ENCODE data around the gene ATP4A.
A peak's percentile ranks its signal among the peaks of the same experiment; 100 is the strongest.

ATP4A gene

GRCh38 chr19:35552534-35553384 is 10.7 kb downstream of the ATP4A start:
- no peak overlapping the region for H3K27ac ChIP-seq
- H3K4me3 ChIP-seq: no peak overlapping the region

GRCh38 chr19:35551091-35551810 is 12.2 kb downstream of the ATP4A start:
- H3K4me3 ChIP-seq: no peak overlapping the region
- H3K27ac ChIP-seq: no peak overlapping the region

- H3K27ac ChIP-seq: no peak overlapping the region
- no peak overlapping the region for H3K4me3 ChIP-seq
Measured at GRCh38 chr19:35549879-35550523, 13.5 kb downstream of the ATP4A start.

- no peak overlapping the region for H3K4me3 ChIP-seq
- H3K27ac ChIP-seq: no peak overlapping the region
Measured at GRCh38 chr19:35549174-35549788, 14.2 kb downstream of the ATP4A start.

GRCh38 chr19:35546532-35546931 is 16.9 kb downstream of the ATP4A start:
- peak overlapping the region; percentile 71 to 96 (median 90) for H3K4me3 ChIP-seq
- peak overlapping the region in 11 of 21 experiments; percentile 43 to 97 (median 93) for H3K27ac ChIP-seq

GRCh38 chr19:35545855-35546381 is 17.5 kb downstream of the ATP4A start:
- H3K4me3 ChIP-seq: peak overlapping the region; percentile 71 to 96 (median 90)
- H3K27ac ChIP-seq: peak overlapping the region; percentile 68 to 97 (median 91)

GRCh38 chr19:35545001-35545854 is 18.2 kb downstream of the ATP4A start, which contains the start of gene TMEM147:
TSS of gene TMEM147 (plus strand) at chr19:35545626. CDS start at chr19:35545740, 114 bp downstream.
- H3K4me3 ChIP-seq: peak within 1 kb of the TSS; percentile 71 to 96 (median 90)
- peak within 1 kb of the TSS; percentile 68 to 97 (median 91) for H3K27ac ChIP-seq

GRCh38 chr19:35544110-35544802 is 19.2 kb downstream of the ATP4A start:
- peak overlapping the region; percentile 71 to 96 (median 90) for H3K4me3 ChIP-seq
- peak overlapping the region in 9 of 21 experiments; percentile 86 to 97 (median 92) for H3K27ac ChIP-seq

- Histone ChIP-seq H3K27ac (no peak overlapping the region), H3K4me3 (no peak overlapping the region)
Measured at GRCh38 chr19:35543280-35544109, 20.0 kb downstream of the ATP4A start.

GRCh38 chr19:35542209-35542608 is 21.2 kb downstream of the ATP4A start:
- Histone ChIP-seq H3K27ac (no peak overlapping the region), H3K4me3 (no peak overlapping the region)

- H3K4me3 ChIP-seq: no peak overlapping the region
- no peak overlapping the region for H3K27ac ChIP-seq
Measured at GRCh38 chr19:35540356-35540927, 23.0 kb downstream of the ATP4A start.

- no peak overlapping the region for H3K4me3 ChIP-seq
Measured at GRCh38 chr19:35539850-35540249, 23.6 kb downstream of the ATP4A start.

GRCh38 chr19:35539314-35539713 is 24.1 kb downstream of the ATP4A start:
- Histone ChIP-seq H3K27ac (no peak overlapping the region), H3K4me3 (no peak overlapping the region)

More at GRCh38 chr19:35539850-35540249, 23.6 kb downstream of the ATP4A start:
- no peak overlapping the region for H3K27ac ChIP-seq

GRCh38 chr19:35534803-35535480 is 28.5 kb downstream of the ATP4A start:
- no peak overlapping the region for H3K27ac ChIP-seq
- no peak overlapping the region for H3K4me3 ChIP-seq

- Histone ChIP-seq H3K27ac (no peak overlapping the region), H3K4me3 (peak overlapping the region in 3 of 7 experiments; percentile 4 to 14 (median 12))
Measured at GRCh38 chr19:35533822-35534392, 29.6 kb downstream of the ATP4A start.
